Uterus (tissue), 2 donors: Measurements from ENCODE around the gene CNTFR.

Experiments
- CTCF ChIP-seq, 4 experiments: fragments of 200-600 bp in 2 of 4; fragments of 450-650 bp in 2 of 4; sonication (generic) in 2 of 4; IDR thresholded peaks; one replicate each; pipeline ENCODE4 v1.5.1; 2016 to 2019; ENCODE audit warnings: antibody characterized with exemption in 4 of 4, mild to moderate bottlenecking in 2 of 4, moderate library complexity in 1 of 4
- POLR2A ChIP-seq, 2 donors: fragments of 450-650 bp; IDR thresholded peaks; one replicate each; pipeline ENCODE4 v1.6.1; 2016; ENCODE audit warnings: antibody characterized with exemption in 2 of 2, mild to moderate bottlenecking in 1 of 2, moderate library complexity in 1 of 2

GRCh38 chr9:34563262-34563661 lies 26.3 kb downstream of the CNTFR start:
- TF ChIP-seq CTCF (IDR thresholded peaks at IDR 0.05) (no peak), POLR2A (IDR thresholded peaks at IDR 0.05) (no peak)
